Skeletal muscle cell (primary cell): ENCODE data around the gene AP2B1.

Source experiments
- DNase-seq: peaks from one replicate; pipeline ENCODE4 v3.0.0-alpha.2; 2010; ENCODE audit warnings: low read depth
- H3K4me3 ChIP-seq: 2 replicates; pipeline ENCODE4 v1.5.1; 2011; ENCODE audit warnings: low read depth, mild to moderate bottlenecking, control low read depth, low read length, moderate library complexity

The AP2B1 gene

GRCh38 chr17:35616536-35616935 is 29.4 kb downstream of the AP2B1 start:
- no peak for DNase-seq
- no peak overlapping the region for H3K4me3 ChIP-seq

DNA sequence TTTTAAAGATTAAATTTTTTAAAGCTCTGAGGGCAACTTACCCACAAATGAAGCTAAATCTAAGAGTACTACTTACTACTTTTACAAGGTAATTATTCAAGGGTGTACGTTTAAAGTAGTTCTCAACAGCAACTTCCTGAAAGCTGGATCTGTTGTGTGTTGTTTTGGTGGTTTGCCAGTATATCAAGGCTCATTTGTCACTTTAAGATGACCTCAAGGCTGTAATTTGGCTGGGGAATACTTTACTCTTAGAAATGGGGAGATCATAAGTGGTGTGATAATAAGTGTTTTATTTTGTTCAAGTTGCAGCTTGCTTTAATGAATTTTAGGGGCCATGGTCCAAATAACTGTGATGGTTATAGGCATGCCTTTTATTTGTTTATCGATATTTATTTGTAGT is 30.4 kb downstream of the AP2B1 start:
- no peak for DNase-seq
- H3K4me3 ChIP-seq: no peak overlapping the region

GRCh38 chr17:35618628-35619027 is 31.5 kb downstream of the AP2B1 start:
- no peak overlapping the region for H3K4me3 ChIP-seq
- no peak for DNase-seq

- no peak overlapping the region for H3K4me3 ChIP-seq
- no peak for DNase-seq
Observed at GRCh38 chr17:35621768-35622167, 34.6 kb downstream of the AP2B1 start.

DNA sequence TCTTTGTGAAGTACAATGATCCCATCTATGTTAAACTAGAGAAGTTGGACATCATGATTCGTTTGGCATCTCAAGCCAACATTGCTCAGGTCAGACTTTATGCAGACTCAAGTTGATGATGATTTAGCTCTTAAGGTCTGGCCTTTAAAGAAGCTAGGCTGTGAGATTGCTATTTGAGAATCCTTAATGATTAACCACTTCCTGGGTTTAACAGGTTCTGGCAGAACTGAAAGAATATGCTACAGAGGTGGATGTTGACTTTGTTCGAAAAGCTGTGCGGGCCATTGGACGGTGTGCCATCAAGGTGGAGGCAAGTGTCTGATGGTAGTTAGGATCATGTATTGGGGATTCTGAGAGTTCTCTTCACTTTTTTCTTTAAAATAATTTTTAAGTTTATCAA is 40.3 kb downstream of the AP2B1 start:
- H3K4me3 ChIP-seq: no peak overlapping the region
- no peak for DNase-seq

DNA sequence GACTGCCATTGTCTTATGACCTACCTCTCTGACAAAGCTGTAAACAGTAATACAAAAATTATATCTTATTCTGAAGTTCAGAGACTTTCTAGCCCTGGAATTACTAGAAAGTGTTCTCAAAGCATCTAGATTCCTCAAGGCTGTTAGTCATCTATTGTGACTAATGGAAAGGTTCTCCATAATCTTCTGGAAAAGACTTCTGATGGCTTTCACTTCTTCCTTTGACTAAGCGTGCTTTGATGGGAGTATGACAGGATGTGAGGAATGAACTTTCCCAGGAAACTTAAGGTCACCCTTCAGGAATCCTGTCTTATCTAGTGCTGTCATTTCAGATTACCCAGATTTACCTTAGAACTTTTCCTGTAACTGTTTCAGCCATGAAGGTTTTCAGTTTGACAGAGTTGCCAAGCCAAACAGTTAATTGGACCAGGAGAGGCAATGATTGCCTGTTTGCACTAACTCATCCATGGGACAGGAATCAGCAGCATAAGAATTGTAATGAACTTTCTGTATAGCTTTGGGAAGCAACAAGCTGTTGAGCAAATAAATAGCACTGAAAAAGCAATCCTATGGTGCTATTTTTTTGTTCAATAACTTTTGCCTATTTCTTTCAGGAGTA is 43.5 kb downstream of the AP2B1 start:
- DNase-seq: peak; percentile 4
- no peak overlapping the region for H3K4me3 ChIP-seq

DNA sequence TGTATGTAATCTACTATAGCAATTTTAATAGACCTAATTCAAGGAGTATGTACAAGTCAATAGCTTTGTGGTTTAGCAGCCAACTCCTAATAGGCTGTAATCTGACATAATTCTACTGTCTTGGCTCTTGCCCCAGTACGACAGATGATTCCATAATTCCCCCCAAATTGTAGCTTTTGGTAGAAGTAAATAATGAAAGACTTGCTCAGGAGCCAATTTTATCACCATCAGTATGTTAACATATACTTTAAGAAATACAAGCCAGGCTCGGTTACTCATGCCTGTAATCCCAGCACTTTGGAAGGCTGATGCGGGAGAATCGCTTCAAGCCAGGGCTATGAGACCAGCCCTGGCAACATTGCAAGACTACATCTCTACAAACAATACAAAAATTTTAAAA is 53.9 kb downstream of the AP2B1 start:
- no peak overlapping the region for H3K4me3 ChIP-seq
- DNase-seq: no peak

DNA sequence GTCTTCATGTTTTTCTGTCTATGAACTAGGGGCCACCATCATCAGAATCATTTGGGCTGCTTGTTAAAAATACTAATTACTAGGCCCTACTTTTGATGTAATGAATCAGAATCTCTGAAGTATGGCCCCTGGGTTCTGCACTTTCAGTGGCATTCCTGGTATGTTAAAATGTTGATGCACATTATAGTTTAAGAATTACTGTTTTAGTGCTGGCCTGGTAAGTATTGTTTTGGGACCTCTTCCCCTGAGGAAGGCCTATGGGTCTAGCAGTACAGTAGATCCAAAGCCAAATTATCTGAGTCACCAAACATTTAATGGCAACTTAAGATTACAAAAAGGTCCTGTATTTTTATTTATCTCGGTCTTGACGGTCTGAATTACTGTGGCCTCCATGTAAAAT is 58.8 kb downstream of the AP2B1 start:
- no peak for DNase-seq
- no peak overlapping the region for H3K4me3 ChIP-seq

DNA sequence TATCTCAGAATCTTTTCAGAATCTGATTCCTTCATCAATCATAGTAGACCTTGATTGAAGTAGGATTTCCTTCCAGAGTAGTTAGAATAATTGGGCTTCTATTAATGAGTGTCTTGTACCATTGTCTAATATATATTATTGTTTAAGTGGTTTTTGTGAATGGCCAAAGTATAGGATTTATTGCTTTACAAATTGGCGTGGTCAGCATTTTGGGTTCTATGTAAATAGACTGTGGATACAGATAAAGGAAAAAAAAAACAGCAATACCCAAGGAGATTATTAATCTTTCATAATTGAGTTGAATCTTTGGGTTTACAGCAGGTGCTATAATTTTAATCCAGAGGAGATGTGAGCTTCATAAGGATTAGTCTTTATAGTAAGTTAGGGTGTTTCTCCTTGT is 64.3 kb downstream of the AP2B1 start:
- no peak overlapping the region for H3K4me3 ChIP-seq
- no peak for DNase-seq

DNA sequence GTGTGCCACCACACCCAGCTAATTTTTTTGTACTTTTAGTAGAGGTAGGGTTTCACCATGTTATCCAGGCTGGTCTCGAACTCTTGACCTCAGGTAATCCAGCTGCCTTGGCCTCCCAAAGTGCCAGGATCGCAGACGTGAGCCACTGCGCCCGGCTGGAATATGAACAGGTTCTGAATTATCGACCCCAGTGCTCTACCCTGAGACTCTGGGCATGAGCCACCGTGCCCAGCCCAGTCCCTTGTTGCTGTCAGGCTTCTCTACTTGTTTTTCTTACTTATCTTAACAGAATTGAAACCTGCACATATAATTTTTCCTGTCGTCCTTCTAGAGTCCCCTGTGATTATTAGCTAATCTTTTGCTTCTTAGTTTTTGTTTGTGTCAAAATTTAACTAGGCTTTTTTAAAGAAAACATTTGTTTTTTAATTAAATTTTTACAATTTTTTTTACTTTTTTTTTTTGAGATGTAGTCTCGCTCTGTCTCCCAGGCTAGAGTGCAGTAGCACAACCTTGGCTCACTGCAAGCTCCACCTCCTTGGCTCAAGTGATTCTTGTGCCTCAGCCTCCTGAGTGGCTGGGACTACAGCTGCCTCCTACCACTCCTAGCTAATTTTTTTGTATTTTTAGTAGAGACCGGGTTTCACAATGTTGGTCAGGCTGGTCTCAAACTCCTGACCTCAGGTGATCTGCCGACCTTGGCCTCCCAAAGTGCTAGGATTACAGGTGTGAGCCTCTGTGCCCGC is 66.7 kb downstream of the AP2B1 start:
- H3K4me3 ChIP-seq: no peak overlapping the region
- DNase-seq: no peak

DNA sequence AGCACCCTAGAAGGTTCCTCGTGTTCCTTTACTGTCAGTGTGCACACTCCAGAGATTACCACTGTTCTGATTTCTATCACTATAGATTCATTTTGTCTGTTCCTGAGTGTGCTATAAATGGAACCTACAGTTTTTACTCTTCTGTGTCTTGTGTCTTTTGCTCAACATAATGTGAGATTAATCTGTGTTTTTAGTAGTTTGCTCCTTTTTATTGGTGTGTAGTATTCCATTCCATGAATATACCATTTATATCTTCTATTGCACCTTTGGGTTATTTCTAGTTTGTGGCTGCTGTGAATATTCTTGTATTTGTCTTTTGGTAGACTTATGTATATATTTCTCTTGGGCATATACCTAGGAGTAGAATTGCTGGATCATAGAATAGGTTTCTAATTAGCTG is 68.2 kb downstream of the AP2B1 start:
- DNase-seq: no peak

GRCh38 chr17:35660902-35661301 is 73.8 kb downstream of the AP2B1 start:
- DNase-seq: no peak
- H3K4me3 ChIP-seq: no peak overlapping the region

More for the DNA sequence above, 68.2 kb downstream of the AP2B1 start:
- H3K4me3 ChIP-seq: no peak overlapping the region

GRCh38 chr17:35664685-35665084 is 77.6 kb downstream of the AP2B1 start:
- DNase-seq: no peak
- no peak overlapping the region for H3K4me3 ChIP-seq

GRCh38 chr17:35665662-35666061 is 78.5 kb downstream of the AP2B1 start:
- DNase-seq: no peak
- no peak overlapping the region for H3K4me3 ChIP-seq

- no peak for DNase-seq
Observed at GRCh38 chr17:35666070-35666469, 78.9 kb downstream of the AP2B1 start.

GRCh38 chr17:35666967-35667532 is 79.9 kb downstream of the AP2B1 start:
- H3K4me3 ChIP-seq: no peak overlapping the region
- DNase-seq: no peak

More at GRCh38 chr17:35666070-35666469, 78.9 kb downstream of the AP2B1 start:
- H3K4me3 ChIP-seq: no peak overlapping the region

DNA sequence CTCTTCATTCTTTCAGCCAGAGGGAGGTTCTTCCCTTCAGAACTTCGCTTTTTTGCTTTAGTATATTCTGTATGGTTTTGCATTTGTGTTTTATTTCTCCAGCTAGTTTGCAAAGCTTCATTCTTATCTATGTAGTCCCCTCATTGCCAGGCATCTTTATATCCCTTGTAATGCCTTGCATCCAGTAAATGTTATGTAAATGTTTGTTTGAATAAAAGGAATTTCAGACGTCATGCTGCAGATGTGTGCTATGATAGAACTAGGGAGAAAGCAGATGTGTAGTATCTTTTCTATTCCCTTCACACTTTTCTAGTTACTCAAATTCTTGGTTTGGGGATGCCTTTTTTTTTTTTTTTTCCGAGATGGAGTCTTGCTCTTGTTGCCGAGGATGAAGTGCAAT is 81.7 kb downstream of the AP2B1 start:
- H3K4me3 ChIP-seq: no peak overlapping the region
- DNase-seq: no peak

GRCh38 chr17:35674552-35674951 is 87.4 kb downstream of the AP2B1 start:
- H3K4me3 ChIP-seq: no peak overlapping the region
- no peak for DNase-seq

GRCh38 chr17:35676441-35676840 is 89.3 kb downstream of the AP2B1 start:
- no peak overlapping the region for H3K4me3 ChIP-seq
- no peak for DNase-seq

GRCh38 chr17:35679007-35679682 is 92.0 kb downstream of the AP2B1 start:
- no peak overlapping the region for H3K4me3 ChIP-seq
- DNase-seq: no peak
